Loucy (cell line): Measurements from ENCODE around the gene CXorf65.
A peak's percentile ranks its signal among the peaks of the same experiment; 100 is the strongest.

Source experiments
- EZH2phosphoT487 ChIP-seq: fragments of 200-600 bp; IDR thresholded peaks from 2 replicates; pipeline ENCODE4 v1.6.1; 2018; ENCODE audit warnings: antibody characterized with exemption, mild to moderate bottlenecking, moderate library complexity, borderline replicate concordance
- TF ChIP-seq, protein P1 (sequence below): fragments of 200-600 bp; sonication (generic); conservative IDR thresholded peaks from 2 replicates; pipeline ENCODE4 v1.5.1; 2014; ENCODE audit warnings: mild to moderate bottlenecking, antibody characterized with exemption, low read length

DNA sequence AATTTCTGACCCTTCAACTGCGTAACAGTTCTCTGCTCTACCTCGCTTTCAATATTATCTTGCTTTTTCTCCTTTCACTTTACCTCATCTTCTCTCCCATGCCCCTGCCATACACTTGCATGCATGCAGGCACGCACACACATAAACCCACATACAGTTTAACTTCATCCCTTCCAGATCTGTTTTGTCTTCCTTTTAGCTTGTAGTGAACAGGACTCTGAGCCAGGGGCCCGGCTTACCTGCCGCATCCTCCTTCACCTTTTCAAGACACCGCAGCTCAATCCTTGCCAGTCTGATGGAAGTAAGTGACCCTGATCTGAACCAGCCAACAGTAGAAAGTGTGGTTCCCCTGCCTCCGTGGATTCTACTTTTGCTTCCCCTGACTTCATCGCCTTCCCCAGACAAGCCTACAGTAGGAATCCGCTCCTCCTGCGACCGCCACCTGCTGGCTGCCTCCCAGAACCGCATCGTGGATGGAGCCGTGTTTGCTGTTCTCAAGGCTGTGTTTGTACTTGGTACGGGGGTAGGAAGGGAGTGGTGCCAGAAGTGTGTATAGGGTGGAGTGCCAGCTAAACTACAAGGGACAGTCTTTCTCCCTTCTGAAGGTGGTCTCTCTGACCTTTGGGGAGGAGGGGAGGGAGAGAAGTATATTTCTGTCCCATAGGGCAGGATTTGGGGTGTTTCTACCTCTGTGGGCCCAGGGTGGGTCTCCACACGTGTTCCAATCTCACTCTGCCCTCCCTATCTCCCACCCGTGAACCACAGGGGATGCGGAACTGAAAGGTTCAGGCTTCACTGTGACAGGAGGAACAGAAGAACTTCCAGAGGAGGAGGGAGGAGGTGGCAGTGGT, 22.6 kb upstream of the CXorf65 start:
- TF ChIP-seq EZH2phosphoT487: no peak
- TF ChIP-seq, protein P1, sequence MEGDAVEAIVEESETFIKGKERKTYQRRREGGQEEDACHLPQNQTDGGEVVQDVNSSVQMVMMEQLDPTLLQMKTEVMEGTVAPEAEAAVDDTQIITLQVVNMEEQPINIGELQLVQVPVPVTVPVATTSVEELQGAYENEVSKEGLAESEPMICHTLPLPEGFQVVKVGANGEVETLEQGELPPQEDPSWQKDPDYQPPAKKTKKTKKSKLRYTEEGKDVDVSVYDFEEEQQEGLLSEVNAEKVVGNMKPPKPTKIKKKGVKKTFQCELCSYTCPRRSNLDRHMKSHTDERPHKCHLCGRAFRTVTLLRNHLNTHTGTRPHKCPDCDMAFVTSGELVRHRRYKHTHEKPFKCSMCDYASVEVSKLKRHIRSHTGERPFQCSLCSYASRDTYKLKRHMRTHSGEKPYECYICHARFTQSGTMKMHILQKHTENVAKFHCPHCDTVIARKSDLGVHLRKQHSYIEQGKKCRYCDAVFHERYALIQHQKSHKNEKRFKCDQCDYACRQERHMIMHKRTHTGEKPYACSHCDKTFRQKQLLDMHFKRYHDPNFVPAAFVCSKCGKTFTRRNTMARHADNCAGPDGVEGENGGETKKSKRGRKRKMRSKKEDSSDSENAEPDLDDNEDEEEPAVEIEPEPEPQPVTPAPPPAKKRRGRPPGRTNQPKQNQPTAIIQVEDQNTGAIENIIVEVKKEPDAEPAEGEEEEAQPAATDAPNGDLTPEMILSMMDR: peak; percentile 74
